ENCODE measurements around the gene EXTL1.

The EXTL1 gene

GRCh38 chr1:25997828-25998761 is 23.5 kb upstream of the EXTL1 start, which contains the start of gene PAFAH2:
PAFAH2 (minus strand) TSS chr1:25998063; CDS start chr1:25990816, 7,247 bp downstream.
- DNase-seq = peak; percentile 95

DNA sequence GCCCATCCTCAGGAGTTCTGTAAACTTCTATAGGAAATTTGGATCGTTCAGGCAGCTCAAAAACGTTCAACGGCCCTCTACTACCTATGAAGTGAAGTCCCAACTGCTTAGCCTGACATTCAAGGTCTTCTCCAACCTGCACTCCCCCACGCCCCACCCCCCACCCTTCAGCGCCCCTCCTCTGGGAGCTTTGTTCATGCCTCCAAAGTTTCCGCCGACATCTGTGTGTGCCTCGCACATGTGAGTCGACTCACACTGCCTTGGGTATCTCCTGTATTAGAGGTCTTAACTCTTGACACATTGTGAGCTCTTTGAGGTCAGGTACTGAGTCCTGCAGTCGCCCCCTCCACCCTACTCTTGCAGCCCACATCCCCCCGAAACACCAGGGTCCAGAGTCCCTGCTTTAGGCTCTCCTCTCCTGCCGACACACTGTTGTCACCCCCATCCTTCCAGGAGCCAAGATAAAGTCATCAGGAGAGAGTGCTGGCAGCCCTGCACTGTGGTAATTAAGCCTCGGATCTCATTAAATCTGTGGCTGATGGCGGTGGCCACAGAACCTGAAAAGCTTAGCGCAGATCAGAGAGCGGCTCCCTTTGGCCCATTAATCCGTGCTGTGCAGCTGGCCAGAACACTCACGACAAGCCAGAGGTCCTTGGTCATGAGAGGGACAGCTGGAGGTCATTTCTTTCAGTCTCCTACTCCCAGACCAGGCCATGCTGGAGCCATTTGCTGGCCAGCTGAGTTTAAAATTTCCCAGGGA is 22.4 kb upstream of the EXTL1 start:
- no peak for DNase-seq

DNA sequence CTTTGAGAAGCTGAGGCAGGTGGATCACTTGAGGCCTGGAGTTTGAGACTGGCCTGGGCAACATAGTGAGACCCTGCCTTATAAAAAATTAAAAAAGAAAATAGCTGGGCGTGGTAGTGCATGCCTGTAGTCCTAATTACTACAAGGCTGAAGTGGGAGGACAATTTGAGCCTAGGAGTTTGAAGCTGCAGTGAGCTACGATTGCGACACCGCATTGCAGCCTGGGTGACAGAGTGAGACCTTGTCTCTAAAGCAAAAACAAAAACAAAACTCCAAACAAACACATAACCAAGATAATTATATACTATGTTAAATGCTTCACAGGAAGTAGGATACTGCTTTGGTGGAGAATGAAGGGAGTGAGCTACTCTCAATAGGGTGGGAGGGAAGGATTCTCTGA is 18.3 kb upstream of the EXTL1 start:
- no peak for DNase-seq

DNA sequence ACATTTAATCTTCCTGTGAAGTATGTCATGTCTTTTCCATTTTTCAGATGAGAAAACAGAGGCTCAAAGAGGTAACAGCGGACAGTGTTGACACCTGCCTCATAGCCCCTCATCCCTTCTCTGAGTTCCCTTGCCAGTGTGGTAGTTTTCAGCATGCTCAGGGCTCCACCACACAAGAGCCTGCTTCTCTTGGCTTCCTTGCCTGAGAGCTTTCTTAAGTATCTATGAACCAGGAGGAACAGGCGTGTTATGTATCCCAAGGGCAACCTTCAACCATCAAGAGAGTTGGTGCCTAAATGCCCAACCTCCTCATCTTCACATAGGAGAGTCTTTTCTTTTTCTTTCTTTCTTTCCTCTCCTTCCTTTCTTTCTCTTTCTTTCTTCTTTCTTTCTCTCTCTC is 17.8 kb upstream of the EXTL1 start:
- DNase-seq = no peak

DNA sequence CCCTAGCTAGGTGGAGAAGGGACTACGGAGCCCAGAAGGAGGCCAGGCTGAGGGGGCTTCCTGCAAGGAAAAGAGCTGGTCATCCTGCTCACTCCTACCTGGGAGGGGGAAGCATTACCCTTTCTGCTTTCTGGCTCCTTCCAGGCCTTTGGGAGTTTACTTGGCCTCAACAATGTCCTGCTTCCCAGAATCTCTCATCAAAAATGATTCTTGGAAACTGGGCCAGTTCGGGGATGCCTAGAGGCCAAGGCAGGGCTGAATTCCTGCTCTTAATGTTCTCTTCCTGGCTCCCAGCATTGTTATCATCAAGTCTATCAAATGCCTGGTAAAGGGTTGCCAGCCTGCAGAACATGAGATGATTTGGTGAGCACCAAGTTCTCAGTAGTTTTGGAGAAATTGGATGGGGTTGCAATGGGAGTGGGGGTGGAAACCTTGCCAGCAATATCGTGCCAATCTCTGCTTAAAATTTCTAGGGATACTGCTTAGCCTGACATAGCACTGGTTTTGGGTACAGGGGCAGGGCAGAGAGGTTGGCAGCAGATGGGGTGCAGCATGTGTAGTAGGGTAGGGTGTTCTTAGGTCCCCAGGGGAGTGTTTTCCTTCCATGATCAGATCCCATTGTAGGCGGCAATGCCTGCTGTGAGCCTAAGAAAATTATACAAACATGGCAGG is 16.0 kb upstream of the EXTL1 start:
- no peak for DNase-seq

DNA sequence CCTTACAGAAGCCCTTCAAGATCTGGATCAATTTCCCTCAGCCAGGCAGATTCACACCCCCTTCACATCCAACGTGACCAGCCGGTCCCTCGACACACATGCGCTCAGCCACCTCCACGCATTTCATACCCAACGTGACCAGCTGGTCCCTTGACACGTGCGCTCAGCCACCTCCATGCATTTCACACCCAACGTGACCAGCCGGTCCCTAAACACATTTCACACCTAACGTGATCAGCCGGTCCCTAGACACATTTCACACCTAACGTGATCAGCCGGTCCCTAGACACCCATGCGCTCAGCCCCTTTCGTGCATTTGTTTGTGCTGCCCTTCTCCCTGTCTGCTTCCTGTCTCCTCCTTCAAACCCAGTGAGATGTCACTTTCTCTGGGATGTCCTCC is 14.9 kb upstream of the EXTL1 start:
- no peak for DNase-seq

DNA sequence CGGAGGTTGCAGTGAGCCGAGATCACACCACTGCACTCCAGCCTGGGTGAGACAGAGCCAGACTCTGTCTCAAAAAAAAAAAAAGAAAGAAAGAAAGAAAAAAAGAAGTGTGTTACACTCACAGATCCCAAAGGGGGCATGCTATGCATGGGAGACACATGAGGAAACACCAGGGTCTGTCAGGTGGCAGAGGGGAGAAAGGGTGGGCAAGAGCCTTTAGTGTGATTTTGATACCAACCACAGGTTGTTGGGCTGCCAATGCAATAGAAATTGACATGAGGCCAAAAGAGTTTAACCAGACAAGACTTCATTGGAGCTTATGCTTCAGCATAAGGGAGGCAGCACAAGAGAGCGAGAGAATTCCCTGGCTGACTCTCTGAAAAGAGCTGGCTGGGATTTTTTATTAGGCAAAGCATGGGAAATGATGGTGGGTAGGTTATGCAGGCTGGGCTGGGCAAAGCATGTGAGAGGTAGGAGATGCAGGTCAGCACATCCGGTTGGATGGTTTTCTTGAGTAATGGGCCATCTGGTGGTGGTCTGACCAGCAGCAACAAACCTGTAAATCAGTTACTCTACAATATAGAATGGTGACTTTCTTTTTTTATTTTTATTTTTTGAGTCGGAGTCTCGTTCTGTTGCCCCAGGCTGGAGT is 11.7 kb upstream of the EXTL1 start:
- DNase-seq = no peak

DNA sequence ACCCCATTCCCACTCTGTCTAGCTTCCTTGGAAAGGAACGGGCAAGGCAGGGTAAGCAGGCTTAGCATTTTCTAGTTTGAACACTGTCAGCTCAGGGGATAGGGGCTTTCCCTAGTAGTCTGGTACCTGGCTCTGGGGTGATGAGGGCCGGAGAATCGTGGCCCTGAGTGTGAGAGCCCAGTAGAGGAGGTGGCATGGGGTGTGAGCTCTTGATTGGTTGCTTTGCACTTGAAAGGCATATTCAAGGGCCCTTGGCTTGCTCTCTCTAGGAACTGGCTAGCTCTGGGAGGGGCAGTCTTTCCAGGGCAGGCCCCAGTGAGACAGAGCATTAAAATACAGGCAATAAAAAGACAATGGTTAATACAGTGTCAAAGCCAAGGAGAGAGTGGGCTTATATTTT is 10.8 kb upstream of the EXTL1 start:
- DNase-seq = no peak

DNA sequence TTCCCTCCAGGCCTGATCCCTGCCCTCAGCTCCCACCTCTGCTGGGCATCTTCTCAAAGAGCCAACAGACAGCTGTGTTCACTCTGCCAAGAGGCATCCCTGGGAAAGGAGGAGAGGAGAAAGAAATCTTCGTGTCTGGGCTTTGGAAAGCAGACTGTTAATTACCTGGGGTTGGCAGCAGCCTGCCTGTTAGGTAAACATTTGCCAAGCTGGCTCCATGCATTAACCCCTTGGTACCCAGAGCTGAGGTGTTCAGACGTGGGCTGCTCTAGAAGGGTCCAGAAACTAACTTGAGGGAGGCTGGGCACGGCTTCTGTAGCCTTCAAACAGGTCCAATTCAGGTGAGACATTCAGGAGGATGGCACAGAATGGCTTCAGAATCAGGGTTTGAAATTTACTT is 8.7 kb upstream of the EXTL1 start:
- no peak for DNase-seq

DNA sequence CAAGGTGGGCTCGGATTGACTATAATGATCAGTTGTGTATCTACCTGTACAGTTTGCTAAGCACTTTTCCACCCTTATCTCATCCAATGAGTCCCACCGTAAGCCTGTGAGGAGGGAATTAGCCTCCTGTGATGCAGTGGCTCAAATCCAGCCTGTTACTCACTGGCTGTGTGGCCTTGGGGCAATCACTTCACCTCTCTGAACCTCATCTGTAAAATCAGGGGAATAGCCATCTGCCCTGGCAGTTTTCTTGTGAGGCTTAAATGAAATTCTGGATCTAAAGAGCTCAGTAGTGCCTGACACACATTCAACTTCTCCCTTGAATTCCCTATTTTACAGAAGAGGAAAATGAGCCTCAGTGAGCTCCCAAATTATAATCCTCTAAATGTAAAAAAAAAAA is 7.4 kb upstream of the EXTL1 start:
- no peak for DNase-seq

DNA sequence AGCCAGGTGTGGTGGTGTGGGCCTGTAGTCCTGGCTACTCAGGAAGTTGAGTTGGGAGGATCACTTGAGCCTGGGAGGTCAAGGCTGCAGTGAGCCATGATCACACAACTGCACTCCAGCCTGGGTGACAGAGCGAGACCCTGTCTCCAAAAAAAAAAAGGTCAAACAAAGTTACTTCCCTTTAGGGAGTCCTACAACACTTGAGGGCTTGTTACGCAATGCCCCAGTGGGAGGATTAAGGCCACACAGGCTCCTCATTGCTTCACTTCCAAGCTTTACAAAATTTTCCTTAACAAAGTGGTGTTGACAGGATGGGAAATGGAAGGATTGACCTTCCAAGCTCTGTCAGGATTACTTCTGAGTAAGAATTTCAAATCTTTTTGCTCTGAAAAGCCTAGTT is 6.2 kb upstream of the EXTL1 start:
- DNase-seq = no peak

- DNase-seq = no peak
These were observed 5.2 kb upstream of the EXTL1 start for GRCh38 chr1:26016258-26016952.

DNA sequence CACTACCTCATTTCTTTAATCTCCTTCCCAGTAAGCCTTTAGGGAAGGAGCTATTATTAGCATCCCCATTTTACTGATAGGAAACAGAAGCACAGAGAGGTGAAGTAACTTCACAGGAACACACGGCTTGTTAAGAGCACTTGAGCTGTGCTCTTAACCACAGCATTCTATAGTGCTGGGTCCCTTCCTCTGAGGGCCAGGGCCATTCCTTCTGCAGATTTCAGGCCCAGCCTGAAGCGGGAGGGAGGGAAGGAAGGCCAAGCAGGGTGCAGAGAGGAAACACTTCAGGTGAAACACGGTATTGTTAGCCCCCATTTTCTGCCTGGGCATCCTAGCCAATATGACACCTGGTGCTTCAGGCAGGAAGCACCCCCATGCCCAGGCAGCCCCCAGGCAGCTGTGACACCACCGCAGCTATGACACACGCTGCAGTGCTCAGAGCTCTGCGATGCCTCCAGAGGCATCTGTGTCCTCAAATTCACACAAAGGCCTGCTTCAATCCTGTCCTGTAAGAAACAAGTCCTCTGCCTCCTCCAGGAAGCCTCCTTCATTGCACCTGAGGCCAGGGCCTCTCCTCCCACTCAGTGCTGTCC is 4.5 kb upstream of the EXTL1 start:
- DNase-seq = no peak

GRCh38 chr1:26017606-26018005 is 4.0 kb upstream of the EXTL1 start:
- DNase-seq = no peak

DNA sequence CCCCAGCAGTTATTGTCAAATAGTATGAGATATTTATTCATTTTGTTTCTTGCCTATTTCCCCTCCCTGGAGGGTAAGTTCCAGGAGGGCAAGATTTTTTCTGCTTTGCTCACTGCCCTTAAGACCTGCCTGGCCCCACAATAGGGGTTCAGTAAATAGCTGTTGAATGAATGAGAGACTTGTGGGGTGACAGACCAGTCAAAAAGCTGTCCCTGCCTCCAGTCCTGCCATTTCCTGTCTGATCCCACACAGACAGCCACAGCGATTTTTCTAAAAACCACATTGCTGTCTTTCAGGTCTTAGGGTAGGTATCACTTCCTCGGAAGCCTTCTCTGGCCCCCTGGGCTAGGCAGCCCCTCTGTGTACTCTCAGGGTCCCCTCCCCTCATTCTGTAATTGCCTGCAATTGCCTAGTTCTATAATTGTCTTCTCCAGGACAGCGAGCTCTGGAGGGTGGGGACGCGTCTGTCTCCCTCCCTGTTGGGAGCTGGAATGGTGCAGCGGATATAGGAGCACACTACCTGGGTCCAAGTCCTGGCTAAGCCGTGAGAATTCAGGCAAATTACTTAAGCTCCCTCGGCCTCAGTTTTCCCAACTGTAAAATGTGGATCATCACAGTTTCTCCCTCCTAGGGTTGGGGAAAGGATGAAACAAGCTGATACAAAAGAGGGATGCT is 1.8 kb upstream of the EXTL1 start:
- DNase-seq = no peak

DNA sequence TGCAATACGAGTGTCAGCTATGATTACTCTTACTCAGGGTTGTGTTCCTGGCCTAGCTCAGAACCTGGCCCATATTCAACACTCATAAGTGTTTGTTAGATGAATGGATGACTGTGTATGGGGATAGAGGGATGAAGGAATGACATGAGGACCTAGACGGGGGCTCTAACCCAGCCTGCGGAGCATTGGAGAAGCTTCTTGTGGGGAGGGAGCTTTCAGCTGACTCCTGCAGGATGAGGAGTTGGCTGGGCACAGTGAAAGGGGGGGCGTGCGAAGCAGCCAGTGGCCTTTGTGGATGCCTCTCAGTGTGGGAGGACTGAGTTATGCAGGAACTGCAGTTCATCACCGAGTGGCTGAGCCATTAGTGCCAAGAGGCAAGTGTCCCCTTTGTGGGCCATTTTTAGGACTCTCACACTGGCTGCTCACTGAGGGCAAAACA is 1.2 kb upstream of the EXTL1 start:
- no peak for DNase-seq

DNA sequence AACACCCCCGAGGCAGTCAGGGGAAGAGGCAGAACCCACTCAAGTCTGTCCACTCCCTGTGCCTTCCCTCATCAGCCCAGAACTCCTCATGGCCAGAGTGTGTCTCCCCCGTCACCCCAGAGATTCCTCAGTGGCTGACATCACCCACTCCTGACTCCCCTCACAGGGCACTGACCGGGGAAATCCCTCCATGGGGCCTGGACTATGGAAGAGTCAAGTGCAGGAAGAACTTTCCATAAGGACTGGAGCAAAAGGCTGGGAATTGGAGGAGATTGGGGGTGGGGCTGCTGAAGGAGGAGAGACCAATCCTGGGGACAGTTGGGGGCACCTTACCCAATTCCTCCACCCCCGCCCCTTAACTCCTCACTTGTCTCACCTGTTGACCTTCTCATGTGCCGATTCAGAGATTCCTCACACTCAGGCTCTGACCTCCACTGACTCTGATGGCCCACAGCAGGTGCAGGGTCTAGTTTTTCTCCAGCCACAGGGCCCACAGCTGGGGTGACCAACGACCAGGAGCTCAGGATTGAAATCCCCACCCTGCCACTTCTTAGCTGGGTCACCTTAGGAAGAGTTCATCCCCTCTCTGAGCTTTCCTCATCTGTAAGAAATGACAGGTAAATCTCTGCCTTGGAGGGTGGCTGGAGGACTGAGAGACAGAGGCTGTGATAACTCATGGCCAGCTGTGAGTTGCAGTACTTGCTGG is 481 bp upstream of the EXTL1 start:
- no peak for DNase-seq

DNA sequence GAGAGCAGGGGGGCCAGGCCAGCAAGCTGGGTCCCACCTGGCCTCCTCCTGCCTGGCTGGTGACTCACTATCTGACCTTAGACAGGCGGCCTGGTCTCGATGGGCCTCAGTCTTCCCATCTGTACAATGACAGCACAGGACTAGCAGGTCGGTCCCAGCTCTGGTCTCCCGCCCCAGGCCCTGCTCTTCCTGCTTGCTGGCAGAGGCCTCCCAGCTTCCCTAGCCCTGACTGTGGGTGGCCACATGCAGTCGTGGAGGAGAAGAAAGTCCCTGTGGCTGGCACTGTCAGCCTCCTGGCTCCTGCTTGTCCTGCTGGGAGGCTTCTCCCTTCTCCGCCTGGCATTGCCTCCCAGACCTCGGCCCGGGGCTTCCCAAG is 817 bp downstream of the EXTL1 start:
- DNase-seq = no peak

DNA sequence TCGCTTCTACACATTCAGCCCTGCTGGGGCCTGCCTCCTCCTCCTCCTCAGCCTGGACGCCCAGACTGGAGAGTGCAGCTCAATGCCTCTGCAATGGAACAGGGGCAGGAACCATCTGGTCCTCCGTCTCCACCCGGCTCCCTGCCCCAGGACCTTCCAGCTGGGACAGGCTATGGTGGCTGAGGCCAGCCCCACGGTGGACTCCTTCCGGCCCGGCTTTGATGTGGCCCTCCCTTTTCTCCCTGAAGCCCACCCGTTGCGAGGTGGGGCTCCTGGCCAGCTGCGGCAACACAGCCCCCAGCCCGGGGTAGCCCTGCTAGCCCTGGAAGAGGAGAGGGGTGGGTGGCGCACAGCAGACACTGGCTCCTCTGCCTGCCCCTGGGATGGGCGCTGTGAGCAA is 1.4 kb downstream of the EXTL1 start:
- no peak for DNase-seq

- no peak for DNase-seq
These were observed 2.3 kb downstream of the EXTL1 start for GRCh38 chr1:26023826-26024225.

DNA sequence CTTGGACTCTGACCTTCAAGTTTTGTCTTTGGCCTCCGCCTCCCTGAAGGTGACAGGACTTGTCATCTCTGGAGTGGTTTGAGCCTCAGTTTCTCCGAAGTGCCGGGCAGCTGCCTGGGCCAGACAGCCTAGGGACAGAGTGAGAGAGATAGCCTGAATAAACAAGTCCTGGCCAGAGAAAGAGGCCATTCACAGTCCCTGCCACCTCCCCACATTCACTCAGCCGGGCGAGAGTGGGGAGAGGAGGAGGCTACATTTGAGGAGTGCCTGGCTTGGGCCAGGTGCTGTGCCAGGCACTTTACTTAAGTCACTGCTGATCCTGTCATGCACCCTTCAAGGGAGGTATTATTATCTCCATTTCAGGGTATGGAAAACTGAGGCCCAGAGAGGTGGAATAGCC is 3.5 kb downstream of the EXTL1 start:
- DNase-seq = no peak

Measured in activated naive CD4-positive, alpha-beta T cell treated with anti-CD3 and anti-CD28 coated beads, Interleukin-2, amount 50 U/mL, for 16 hours (primary cell).